Neuronal stem cell (in vitro differentiated cells): ENCODE results near the gene CDH20.

Experiments
- DNase-seq: peaks from one replicate; pipeline ENCODE4 v3.0.0-alpha.2; 2013; ENCODE audit warnings: low spot score
- H2AFZ ChIP-seq: one replicate; pipeline ENCODE4 v1.6.1; 2013; ENCODE audit warnings: mild to moderate bottlenecking, low read length, inconsistent platforms
- H2AK5ac ChIP-seq: 2 replicates; pipeline ENCODE4 v1.6.1; 2013; ENCODE audit warnings: low read depth, mild to moderate bottlenecking, inconsistent platforms, low read length, moderate library complexity, mixed read lengths
- H2BK120ac ChIP-seq: 2 replicates; pipeline ENCODE4 v1.6.1; 2013; ENCODE audit warnings: low read depth, mild to moderate bottlenecking, inconsistent platforms, low read length, moderate library complexity, mixed read lengths
- H2BK12ac ChIP-seq: one replicate; pipeline ENCODE4 v1.6.1; 2013; ENCODE audit warnings: low read length, inconsistent platforms
- H2BK15ac ChIP-seq: 2 replicates; pipeline ENCODE4 v1.6.1; 2013; ENCODE audit warnings: mild to moderate bottlenecking, low read length, inconsistent platforms, mixed read lengths
- H2BK5ac ChIP-seq: one replicate; pipeline ENCODE4 v1.6.1; 2013; ENCODE audit warnings: inconsistent platforms, mild to moderate bottlenecking, low read length, moderate library complexity
- H3K14ac ChIP-seq: one replicate; pipeline ENCODE4 v1.6.1; 2013; ENCODE audit warnings: low read length, inconsistent platforms
- H3K18ac ChIP-seq: 2 replicates; pipeline ENCODE4 v1.6.1; 2013; ENCODE audit warnings: low read length, inconsistent platforms
- H3K23ac ChIP-seq: 2 replicates; pipeline ENCODE4 v1.6.1; 2013; ENCODE audit warnings: low read depth, mild to moderate bottlenecking, mixed read lengths, low read length, inconsistent platforms; ENCODE audit not compliant: poor library complexity
- H3K27ac ChIP-seq: replicated peaks from 3 replicates; pipeline ENCODE4 v1.5.1; 2013; ENCODE audit warnings: low read length, inconsistent platforms
- H3K27me3 ChIP-seq, 3 experiments: 2 replicates each; pipeline ENCODE4 v1.6.1; 2013; ENCODE audit warnings: low read length in 3 of 3, mild to moderate bottlenecking in 2 of 3, inconsistent platforms in 1 of 3, low read depth in 1 of 3, mixed read lengths in 1 of 3, moderate library complexity in 1 of 3; ENCODE audit not compliant: control insufficient read depth in 3 of 3, insufficient read depth in 3 of 3
- H3K36me3 ChIP-seq, 2 donors: replicated peaks in 1 of 2; 2 replicates each; pipeline ENCODE4 v1.6.1; 2013; ENCODE audit warnings: low read length in 2 of 2; ENCODE audit not compliant: control insufficient read depth in 2 of 2, insufficient read depth in 2 of 2
- H3K4ac ChIP-seq: 2 replicates; pipeline ENCODE4 v1.6.1; 2013; ENCODE audit warnings: inconsistent platforms, mild to moderate bottlenecking, low read length, moderate library complexity
- H3K4me1 ChIP-seq, 2 donors: 1 replicate in 1 of 2; 2 replicates in 1 of 2; pipeline ENCODE4 v1.6.1; 2013; ENCODE audit warnings: low read length in 2 of 2, low read depth in 1 of 2; ENCODE audit not compliant: control insufficient read depth in 2 of 2, insufficient read depth in 1 of 2
- H3K4me2 ChIP-seq: one replicate; pipeline ENCODE4 v1.6.1; 2013; ENCODE audit warnings: mild to moderate bottlenecking, low read length, inconsistent platforms; ENCODE audit not compliant: insufficient read depth, poor library complexity, severe bottlenecking
- H3K4me3 ChIP-seq, 2 donors: 2 replicates each; pipeline ENCODE4 v1.5.1; 2013; ENCODE audit warnings: low read length in 2 of 2, mild to moderate bottlenecking in 2 of 2, inconsistent platforms in 1 of 2, moderate library complexity in 1 of 2
- H3K79me1 ChIP-seq: one replicate; pipeline ENCODE4 v1.6.1; 2013; ENCODE audit warnings: low read depth, mild to moderate bottlenecking, inconsistent platforms, low read length, moderate library complexity
- H3K9ac ChIP-seq: one replicate; pipeline ENCODE4 v1.6.1; 2013; ENCODE audit warnings: mild to moderate bottlenecking, low read depth, low read length, inconsistent platforms; ENCODE audit not compliant: poor library complexity
- H3K9me3 ChIP-seq, 2 donors: replicated peaks in 1 of 2; 2 replicates each; pipeline versions ENCODE3 to v1.6.1; 2013; ENCODE audit warnings: low read length in 2 of 2, mild to moderate bottlenecking in 2 of 2, inconsistent platforms in 1 of 2, low read depth in 1 of 2, mixed read lengths in 1 of 2, moderate library complexity in 1 of 2; ENCODE audit not compliant: control insufficient read depth in 2 of 2, insufficient read depth in 1 of 2
- H4K8ac ChIP-seq: one replicate; pipeline ENCODE4 v1.6.1; 2013; ENCODE audit warnings: low read depth, mild to moderate bottlenecking, inconsistent platforms, low read length, moderate library complexity
- H4K91ac ChIP-seq: one replicate; pipeline ENCODE4 v1.6.1; 2013; ENCODE audit warnings: low read length, low read depth, mild to moderate bottlenecking, inconsistent platforms; ENCODE audit not compliant: poor library complexity
- WGBS, 2 donors: extraction: QIAGEN DNeasy Blood & Tissue Kit; methylation state at CpG; one replicate each; pipeline ENCODE4 v1.1.7; 2013; ENCODE audit warnings: missing lambda C conversion rate in 2 of 2, mixed read lengths in 1 of 2; ENCODE audit not compliant: insufficient read length in 2 of 2, insufficient replicate concordance in 1 of 2; ENCODE audit errors: extremely low coverage in 2 of 2; 5-methylcytosine and 5-hydroxymethylcytosine counted together

The CDH20 gene

GRCh38 chr18:61388010-61388409, 54.8 kb downstream of the CDH20 start:
- Histone ChIP-seq H3K79me1 (no peaks in the 10 kb centered on the region), H3K27me3 (no peaks in the 10 kb centered on the region), H3K14ac (no peak overlapping the region), H3K4me2 (no peak overlapping the region), H3K23ac (no peak overlapping the region), H2AFZ (no peak overlapping the region), H3K36me3 (no peaks in the 10 kb centered on the region), H3K9ac (no peak overlapping the region), H2BK12ac (no peak overlapping the region), H2BK5ac (no peak overlapping the region), H4K8ac (no peak overlapping the region), H2BK15ac (no peak overlapping the region), H2AK5ac (no peak overlapping the region), H4K91ac (no peak overlapping the region), H3K4me3 (no peak overlapping the region), H3K4ac (no peak overlapping the region), H3K18ac (no peak overlapping the region), H2BK120ac (no peak overlapping the region), H3K9me3 (peaks cover 0 to 4% of the 10 kb centered on the region in 2 donors), H3K27ac (no peak overlapping the region), H3K4me1 (peaks cover 2% of the 10 kb centered on the region in 2 donors)
- no peak for DNase-seq
- WGBS, 2 donors, result no CpG with 5 or more reads among the region's 2 CpGs

DNA sequence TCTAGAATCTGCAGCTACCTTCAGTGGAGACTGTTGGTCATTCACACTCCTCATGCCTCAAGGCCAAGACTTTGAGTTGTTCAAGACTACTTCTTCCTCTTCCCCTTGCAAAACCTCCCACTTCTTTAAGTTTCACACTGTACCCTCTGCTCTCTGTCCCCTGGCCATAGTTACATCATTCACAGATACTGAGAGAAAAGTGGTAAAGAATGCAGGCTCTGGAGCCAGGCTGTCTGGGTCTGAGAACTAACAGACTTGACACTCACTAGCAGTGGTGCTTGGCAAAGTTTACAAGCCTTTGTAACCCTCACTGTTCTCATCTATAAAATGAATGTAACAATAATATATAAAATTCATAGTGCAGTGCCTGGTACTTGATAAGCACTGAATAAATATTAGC, 61.8 kb downstream of the CDH20 start:
- no peak overlapping the region for H3K4ac ChIP-seq
- DNase-seq, result no peak
- no peaks in the 10 kb centered on the region for H3K27me3 ChIP-seq
- peaks cover 2% of the 10 kb centered on the region for H3K79me1 ChIP-seq
- H3K27ac ChIP-seq, result no peak overlapping the region
- H3K4me2 ChIP-seq, result no peak overlapping the region
- no peak overlapping the region for H3K18ac ChIP-seq
- no peak overlapping the region for H2BK12ac ChIP-seq
- H2AFZ ChIP-seq, result no peak overlapping the region
- no peak overlapping the region for H4K91ac ChIP-seq
- peaks cover 2 to 10% of the 10 kb centered on the region in 2 donors for H3K4me1 ChIP-seq
- H3K23ac ChIP-seq, result no peak overlapping the region
- no peak overlapping the region for H2BK15ac ChIP-seq
- H2AK5ac ChIP-seq, result no peak overlapping the region
- H3K9me3 ChIP-seq, result no peaks in the 10 kb centered on the region
- no peak overlapping the region for H3K9ac ChIP-seq
- H2BK120ac ChIP-seq, result no peak overlapping the region
- H3K4me3 ChIP-seq, result no peak overlapping the region
- H2BK5ac ChIP-seq, result no peak overlapping the region
- no peak overlapping the region for H3K14ac ChIP-seq
- no peak overlapping the region for H4K8ac ChIP-seq
- no peaks in the 10 kb centered on the region for H3K36me3 ChIP-seq

DNA sequence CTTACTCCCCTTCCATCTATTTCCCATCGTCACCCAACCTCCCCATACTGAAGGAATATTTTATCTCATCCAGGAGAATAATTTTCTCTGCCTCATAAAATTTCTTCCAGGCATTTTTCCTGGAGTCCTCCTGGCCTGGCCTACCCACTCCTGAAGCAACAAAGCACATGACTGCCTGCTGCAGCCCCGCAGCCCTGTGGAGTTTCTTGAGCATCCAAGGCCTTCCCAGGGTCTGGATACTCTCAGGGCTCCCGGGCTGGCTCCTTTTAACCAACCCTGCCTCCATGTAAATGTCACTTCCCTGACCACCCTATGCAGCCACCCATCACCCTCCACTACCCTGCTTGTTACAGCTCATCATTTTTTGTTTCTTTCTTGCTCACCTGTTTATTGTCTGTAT, 64.0 kb downstream of the CDH20 start:
- no peak overlapping the region for H2BK12ac ChIP-seq
- no peak overlapping the region for H2BK5ac ChIP-seq
- no peak overlapping the region for H3K4ac ChIP-seq
- H2AFZ ChIP-seq, result no peak overlapping the region
- H3K79me1 ChIP-seq, result peaks cover 2% of the 10 kb centered on the region
- no peak overlapping the region for H3K9ac ChIP-seq
- no peak overlapping the region for H4K8ac ChIP-seq
- H2BK120ac ChIP-seq, result no peak overlapping the region
- H3K4me2 ChIP-seq, result no peak overlapping the region
- no peak overlapping the region for H3K23ac ChIP-seq
- H3K27me3 ChIP-seq, result no peaks in the 10 kb centered on the region
- H3K14ac ChIP-seq, result no peak overlapping the region
- H4K91ac ChIP-seq, result no peak overlapping the region
- no peak overlapping the region for H3K4me3 ChIP-seq
- H3K36me3 ChIP-seq, result no peaks in the 10 kb centered on the region
- H2AK5ac ChIP-seq, result no peak overlapping the region
- H3K27ac ChIP-seq, result no peak overlapping the region
- H3K4me1 ChIP-seq, result peaks cover under 1 to 21% of the 10 kb centered on the region in 2 donors
- no peak overlapping the region for H3K18ac ChIP-seq
- H2BK15ac ChIP-seq, result no peak overlapping the region
- no CpG with 5 or more reads among the region's 3 CpGs for WGBS, 2 donors
- DNase-seq, result no peak
- no peaks in the 10 kb centered on the region for H3K9me3 ChIP-seq

DNA sequence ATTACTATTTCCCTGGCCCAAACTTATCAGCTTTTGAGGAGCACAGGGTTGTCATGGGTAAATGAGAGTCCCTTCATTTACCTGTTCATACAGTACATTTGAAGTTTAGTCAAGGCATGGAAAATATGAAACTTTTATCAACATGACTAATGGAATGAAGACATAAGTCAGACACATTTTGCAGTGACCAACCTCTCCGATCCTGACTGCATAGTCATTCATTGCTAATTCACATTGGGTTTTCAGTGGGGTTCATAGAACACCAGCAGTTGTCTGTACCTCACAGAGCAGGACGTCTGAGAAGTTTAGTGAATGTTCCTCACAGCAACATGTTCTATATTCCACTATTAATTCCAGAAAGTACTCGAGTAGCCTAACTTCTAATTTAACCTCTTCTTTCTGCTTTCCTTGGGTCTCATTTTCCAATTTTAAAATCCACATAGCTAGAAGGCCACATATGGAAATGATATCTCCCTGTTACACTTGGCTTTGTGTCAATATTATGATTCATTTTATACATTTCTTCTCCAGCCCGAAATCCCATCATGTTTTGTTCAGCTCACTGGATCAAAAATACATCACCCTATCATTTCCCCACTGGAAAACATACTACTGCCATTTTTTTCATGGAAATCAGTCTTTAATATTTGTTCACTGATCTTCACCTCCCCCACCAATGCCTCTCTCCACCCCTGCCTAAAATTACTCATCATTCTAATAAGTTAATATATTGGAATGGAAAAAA, 65.9 kb downstream of the CDH20 start:
- no peak overlapping the region for H3K27ac ChIP-seq
- no CpG with 5 or more reads among the region's 4 CpGs for WGBS, 2 donors
- no peak overlapping the region for H3K23ac ChIP-seq

More for the DNA sequence above, 65.9 kb downstream of the CDH20 start:
- Histone ChIP-seq H3K4me2 (no peak overlapping the region), H3K79me1 (peaks cover 2% of the 10 kb centered on the region), H3K4me3 (no peak overlapping the region), H3K9me3 (peaks cover 0 to 2% of the 10 kb centered on the region in 2 donors), H2BK12ac (no peak overlapping the region), H4K91ac (no peak overlapping the region), H3K4ac (no peak overlapping the region), H3K27me3 (no peaks in the 10 kb centered on the region), H2AFZ (no peak overlapping the region), H2BK15ac (no peak overlapping the region), H3K4me1 (peaks cover 0 to 21% of the 10 kb centered on the region in 2 donors), H2BK5ac (no peak overlapping the region), H2BK120ac (no peak overlapping the region), H4K8ac (no peak overlapping the region), H3K18ac (no peak overlapping the region), H3K14ac (no peak overlapping the region), H2AK5ac (no peak overlapping the region), H3K36me3 (no peaks in the 10 kb centered on the region), H3K9ac (no peak overlapping the region)
- DNase-seq, result no peak
